HG02970 (cell line): ENCODE measurements around the gene LAMA3.

Source experiments
- ATAC-seq: cut with Tn5 transposase; IDR thresholded peaks from one replicate; pipeline ENCODE4 v1.9.1; 2021; ENCODE audit warnings: mild to moderate bottlenecking, moderate library complexity, moderate number of reproducible peaks; ENCODE audit not compliant: unreplicated experiment, low FRiP score

LAMA3 gene

DNA sequence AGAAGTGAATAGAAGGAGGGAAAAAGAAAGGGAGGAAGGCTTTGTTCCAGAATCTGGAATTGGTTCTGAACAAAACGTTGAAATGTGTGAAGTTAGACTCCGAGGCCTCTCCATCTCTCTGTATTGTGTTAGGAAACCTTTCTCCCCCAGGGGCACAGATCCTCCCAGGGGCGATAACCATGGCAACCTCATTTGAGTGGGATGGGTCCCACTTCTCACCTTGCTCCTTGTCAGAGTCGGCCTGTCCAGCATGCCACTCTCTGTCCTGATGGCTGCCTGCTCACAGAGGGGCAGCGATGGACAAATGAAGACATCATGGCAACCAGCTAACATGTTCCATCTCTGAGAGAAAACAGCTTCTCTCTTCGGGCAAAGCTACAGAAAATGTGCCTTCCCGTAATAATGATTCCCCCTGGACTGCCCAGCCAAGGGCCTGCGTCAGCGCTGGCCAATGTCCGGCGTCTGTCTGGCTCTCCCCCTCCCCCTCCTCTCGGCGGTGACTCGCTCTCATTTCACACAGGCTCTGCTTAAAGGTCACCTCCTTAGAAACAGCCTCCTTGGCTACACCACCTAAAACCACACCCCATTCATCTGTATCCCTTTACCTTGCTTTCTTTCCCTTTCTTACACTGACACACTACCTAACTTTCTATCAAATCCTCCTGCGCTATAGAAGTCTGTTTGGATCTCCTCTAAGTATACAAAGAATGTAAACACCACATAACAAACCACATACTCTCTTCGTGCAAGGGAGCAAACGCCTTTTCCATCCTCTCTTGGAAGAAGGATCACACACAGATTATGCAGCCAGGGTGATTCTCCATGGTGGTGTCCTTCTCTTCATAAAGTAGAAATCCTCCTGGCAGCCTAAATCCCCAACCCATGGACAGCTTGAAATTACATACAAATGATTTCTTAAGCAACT is 293.2 kb downstream of the LAMA3 start:
- ATAC-seq: no peak

DNA sequence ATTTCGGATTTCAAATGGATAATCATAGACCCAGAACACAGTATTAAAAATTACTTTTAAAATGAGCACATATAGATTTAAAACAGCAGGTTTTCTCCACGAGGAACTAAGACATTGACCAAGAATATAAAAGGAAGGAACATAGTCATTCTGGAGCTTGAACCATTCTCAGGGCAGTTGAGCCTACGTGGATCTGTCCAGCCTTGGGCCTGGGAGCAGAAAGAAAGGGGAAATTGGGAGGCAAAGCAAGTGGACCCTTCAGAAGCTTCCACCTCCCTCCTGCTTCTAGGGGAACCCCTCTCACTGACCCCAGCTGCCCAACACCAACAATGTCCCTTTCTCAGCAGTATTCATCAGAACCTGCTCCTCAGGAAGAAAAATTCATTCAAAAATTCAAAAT is 293.9 kb downstream of the LAMA3 start:
- ATAC-seq: no peak

DNA sequence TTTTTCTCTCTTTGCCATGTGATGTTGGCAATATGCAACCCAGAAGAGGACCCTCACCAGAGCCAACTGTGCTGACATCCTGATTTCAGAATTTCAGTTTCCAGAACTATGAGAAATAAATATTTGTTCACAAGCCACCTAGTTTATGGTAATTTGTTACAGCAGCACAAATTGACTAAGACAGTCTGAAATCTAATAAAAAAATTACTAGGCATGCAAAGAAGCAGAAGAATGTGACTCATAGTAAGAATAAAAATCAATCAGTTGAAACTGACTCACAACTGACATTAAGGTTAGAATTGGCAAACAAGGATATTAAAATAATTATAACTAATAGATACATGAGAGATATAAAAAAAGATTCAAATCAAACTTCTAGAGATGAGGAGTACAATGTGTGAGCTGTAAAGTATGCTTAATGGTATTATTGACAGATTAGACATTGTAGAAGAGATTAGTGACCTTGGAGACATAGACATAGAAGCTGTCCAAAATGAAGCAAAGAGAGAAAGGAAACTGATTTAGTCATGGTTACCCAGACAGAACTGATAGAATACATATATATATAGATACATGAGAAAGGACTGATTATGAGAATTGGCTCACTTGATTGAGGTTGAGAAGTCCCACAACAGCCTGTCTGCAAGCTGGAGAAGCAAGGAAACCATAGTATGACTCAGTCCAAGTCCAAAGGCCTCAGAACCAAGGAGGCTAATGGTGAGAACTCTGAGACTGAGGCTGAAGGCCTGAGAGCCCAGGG is 297.5 kb downstream of the LAMA3 start:
- no peak for ATAC-seq

DNA sequence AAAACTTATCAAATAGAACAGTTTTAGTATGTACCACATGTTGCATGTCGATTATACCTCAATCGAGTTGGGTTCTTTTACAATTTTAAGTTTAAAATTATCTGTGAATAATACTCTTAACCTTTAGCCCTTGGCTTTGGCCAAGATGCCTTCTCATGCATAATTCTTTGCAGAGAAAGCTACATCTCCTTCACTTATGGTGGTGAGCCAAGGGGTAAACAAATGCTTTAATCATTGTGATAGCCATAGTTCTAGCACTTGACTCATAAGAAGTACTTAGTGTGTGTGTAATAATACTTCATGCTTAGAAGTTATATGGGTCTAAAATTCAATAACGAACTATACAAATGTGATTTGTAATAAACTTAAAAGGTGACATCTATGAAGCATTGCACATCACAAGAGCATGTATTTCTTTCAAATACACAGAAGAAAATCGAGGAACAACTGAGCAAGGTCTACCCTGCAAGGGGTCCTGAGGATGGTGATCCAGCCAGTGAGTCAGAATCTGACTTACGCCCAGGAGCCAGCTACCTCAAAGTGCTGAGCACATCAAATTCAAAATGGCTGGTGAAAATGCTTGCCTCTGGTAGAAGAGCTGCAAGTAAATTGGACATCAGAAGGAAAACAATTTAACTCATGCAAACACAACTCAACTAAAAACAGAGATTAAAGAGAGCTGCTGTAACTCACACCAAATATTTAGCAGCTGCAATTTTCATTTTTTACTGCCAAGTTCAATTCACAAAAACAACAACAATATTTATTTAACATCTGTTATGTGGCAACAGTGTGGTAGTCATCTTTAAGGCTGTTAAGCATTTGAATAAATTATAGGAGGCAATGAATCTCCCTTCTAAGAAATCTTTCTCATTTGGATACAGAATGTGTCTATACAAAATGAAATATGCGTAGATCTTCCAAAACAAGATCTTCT is 301.5 kb downstream of the LAMA3 start:
- no peak for ATAC-seq

DNA sequence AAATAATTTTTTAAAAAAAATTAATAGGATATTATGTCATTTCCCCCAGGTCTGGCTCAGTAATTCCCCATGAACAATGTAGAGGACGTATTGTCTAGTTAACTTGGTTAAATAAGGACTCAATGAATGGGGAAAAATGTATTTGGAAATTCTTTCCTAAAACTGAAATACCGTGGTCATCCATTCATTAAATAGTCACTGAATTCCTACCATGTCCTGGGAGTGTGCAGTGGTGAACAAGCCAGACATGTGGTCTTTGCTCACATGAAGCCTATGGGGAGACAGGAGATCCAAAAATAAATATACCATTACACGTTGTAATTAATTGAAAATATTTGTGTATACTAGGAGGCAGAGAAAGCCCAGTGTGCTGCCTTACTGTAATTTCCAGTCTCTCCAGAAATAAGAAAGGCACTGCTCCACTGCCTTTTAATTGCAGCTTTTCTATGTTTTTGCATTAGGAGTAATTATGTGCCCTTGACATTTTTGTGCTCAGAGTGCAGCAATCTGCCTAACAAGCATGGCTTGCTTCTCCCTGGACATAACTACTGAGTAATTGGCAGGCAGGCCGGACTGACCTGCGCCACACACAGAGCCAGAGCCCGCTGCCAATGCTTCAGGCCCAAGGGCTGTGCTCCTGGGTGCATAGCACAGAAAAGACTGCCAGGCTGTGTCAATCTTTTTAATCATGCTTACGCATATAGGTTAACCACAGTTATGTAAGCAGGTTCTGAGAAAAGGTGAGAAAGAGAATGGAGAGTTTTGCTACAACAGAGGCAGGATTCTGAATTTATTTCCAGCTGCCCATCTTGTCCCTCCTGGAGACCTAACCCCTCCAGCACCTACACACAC is 303.1 kb downstream of the LAMA3 start:
- no peak for ATAC-seq

DNA sequence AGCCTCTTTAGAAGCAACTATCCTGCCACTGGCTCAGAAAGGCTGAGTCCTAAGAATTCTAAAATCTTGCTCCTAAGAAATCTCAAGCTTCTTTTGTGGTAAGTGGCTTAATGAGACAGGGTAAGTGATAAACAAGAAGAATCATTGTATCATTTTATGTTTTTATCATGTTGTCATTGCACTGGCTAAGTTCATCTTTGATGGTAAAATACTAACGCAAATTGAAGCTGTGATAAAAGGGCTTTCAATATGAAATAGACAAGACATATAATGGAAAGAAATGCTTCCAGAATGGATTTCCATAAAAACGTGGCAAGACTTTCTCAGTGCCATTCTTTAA is 303.7 kb downstream of the LAMA3 start:
- ATAC-seq: no peak

DNA sequence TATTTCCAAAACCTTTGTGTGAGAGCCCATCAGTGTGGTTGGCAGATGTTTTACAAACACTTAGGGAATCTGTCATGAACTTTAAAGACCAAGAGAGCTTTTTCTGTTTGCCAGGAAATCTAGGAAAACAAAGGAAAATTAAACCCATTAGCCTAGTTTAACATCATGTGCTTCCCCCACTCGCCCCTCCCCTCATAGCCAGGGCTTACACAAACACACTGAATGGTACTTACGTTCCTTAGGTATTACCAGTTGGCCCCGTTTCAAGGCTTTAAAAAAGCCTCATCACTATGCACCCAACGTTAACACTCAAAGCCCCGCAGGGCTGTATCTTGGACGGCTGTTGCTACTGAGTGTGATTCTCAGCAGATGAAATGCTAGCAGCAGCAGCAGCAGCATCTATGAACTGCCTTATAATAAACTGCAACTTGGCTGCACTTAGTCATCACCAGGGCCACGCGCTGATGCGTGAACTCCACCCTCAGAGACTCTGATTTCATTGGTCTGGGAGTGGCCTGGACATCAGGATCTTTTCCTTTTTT is 305.2 kb downstream of the LAMA3 start:
- ATAC-seq: no peak

DNA sequence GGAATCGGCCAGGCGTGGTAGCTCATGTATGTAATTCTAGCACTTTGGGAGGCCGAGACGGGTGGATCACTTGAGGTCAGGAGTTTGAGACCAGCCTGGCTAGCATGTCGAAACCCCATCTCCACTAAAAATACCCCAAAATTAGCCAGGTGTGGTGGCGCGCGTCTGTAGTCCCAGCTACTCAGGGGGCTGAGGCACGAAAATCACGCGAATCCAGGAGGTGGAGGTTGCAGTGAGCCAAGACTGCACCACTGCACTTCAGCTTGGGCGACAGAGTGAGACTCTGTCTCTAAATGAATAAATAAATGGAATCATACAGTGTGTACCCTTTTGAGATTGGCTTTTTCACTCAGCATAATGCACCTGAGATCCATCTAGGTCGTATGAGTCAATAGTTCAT is 305.9 kb downstream of the LAMA3 start:
- no peak for ATAC-seq

DNA sequence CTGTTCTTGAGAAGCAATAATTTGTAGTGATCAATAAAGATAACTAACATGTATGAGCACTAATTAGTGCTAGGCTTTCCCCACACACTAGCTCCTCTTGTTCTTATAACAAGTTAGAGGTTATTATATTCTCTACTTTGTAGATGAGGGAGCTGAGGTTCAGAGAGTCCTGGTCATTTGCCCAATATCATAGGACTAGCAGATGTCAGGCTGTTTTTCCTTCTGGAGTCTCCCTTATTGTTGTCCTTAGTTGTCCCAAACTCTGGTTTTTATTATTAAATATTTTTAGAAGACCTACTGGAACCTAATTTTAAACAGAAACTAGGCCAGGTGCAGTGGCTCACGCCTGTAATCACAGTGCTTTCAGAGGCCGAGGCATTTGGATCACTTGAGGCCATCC is 308.8 kb downstream of the LAMA3 start:
- ATAC-seq: no peak

DNA sequence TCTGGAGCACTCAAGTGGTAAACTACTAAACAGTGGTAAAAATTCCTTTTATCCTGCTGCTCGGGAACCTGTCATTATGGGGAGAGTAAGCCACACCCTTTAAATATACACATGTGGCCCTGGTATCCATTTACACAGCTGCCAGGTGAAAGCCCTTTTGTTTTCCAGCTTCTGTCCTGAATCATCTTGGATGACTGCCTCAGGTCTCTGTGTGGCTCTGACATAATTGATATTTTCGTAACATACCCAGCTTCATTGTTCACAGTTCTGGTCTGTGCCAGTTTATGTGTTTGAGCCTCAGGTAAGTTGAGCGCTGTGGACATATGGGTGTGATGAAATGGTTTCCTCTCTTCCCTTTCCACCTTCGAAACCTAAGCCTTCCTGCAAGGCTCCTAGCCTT is 309.6 kb downstream of the LAMA3 start:
- ATAC-seq: no peak

DNA sequence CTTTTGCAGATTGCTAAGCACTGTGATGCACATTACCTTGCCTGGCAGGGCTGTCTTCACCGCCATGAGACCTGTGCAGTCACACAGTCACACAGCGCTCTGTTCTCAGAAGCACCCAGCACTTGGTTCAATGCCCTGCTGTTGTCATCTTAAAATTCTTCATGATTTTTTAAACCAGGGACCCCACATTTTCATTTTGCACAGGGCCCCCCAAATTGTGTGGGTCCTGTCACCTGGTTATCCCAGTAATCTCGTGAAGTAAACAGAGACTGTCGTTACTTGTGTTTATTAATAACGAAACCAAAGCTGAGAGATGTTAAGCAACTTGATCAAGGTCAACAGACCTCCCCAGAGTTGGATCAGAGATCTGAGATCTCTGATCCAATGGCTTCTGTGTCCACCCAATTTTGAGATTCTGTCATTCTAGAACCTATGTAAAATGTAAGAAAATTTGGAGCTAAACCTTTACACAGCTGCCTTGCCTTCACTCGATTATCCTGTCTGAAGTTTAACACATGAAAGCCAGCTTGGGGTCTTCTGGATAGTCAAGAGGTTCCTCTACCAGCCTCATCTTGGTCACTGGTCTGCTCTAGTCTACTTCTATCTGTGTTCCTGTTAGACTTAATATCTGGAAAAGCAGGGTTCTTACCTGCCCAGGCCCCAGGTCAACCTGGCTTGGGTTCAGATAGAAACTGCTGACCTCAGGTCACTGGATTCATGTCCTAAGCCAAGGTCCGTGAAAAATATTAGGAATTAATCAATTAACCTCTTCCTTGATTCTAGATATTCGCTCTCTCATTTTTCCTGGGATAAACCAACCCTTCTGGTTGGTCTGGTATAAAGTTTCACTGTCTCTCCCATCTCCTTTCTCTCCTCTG is 311.6 kb downstream of the LAMA3 start:
- no peak for ATAC-seq

DNA sequence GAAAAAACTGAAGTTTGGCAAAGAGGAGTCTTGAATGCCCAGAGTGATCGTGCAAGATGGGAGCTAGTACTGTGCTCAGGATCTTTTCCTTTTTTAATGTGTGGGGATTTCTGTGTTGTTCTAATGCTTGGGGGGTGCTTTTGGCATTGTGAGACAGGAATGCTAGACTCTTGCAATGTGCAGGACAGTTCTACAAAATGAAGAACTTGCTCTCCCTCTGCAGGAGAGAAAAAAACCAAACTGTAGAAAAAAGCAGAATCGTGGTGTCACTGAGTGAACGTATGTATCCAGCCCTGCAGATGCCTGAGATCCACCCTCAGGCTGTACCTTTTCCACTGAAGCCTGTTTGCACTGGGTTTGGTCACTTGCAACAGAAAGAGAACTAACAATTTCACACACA is 313.2 kb downstream of the LAMA3 start:
- ATAC-seq: no peak

DNA sequence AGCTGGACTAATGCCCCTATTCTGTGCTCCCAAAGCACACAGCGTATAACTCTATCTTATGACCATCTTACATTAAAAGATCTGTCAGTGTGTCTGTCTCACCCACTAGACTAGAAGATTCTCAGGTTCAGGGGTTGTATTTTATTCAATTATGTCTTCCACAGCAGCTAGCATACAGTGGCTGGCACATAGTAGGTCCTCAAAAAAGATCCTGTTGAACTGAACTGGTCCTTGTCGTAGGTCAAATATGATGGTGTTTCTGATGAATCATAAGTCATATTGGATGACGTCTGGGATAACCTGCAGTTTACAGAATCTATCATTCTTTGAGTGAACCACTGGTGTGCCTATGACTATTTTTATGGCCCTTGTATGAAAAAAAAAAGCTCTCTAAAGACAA is 314.0 kb downstream of the LAMA3 start:
- no peak for ATAC-seq

DNA sequence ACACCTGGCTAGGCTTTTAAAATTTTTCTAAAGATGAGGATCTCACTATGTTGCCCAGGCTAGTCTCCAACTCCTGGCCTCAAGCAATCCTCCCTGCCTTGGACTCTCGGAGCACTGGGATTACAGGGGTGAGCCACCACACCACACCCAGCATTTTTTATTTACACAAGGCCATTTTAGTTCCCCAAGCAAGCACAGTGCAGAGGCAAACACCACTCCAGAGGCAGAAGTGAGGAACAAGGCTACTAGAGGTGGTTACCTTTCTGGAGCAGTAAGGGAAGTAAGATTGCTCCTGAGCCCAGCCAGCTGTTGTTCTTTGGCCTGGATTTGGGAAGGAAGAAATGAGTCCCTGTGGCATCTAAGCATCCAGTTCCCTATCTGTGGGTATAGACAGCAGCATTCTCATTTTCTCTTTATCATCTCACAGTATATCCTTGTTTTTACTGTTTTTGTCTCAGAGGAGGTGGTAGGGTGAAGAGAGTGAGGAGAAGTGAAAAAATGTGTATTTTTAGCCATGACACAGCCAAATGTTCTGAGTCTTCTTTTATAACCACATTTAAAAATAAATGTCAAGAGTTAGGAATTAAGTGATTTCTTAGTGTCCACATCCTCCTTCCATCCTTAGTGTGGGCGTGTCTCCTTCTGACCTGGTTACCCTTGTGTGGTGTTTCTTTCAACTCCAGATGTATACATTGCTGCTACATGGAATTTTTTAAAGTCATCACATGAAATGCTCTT is 314.8 kb downstream of the LAMA3 start:
- no peak for ATAC-seq
